Endodermal cell (in vitro differentiated cells): ENCODE results near the gene MRTFA. TPM values are rescaled to one million over a fixed set of nuclear protein-coding genes. Genes with fewer than 3 reads are reported as not detected.

Source experiments
- DNase-seq: peaks from one replicate; pipeline ENCODE4 v3.0.0-alpha.2; 2017
- H3K27ac ChIP-seq: 2 replicates; pipeline ENCODE4 v1.5.1; 2013; ENCODE audit warnings: mild to moderate bottlenecking, low read depth, low read length, moderate library complexity
- H3K27me3 ChIP-seq: 2 replicates; pipeline ENCODE4 v1.6.1; 2013; ENCODE audit warnings: mild to moderate bottlenecking, low read length, moderate library complexity; ENCODE audit not compliant: insufficient read depth, control insufficient read depth, poor library complexity, severe bottlenecking
- H3K36me3 ChIP-seq: 2 replicates; pipeline ENCODE4 v1.7.0; 2013; ENCODE audit warnings: mild to moderate bottlenecking, low read length, moderate library complexity; ENCODE audit not compliant: control insufficient read depth, insufficient read depth
- H3K4me1 ChIP-seq: one replicate; pipeline ENCODE4 v1.7.0; 2013; ENCODE audit warnings: low read length; ENCODE audit not compliant: control insufficient read depth, insufficient read depth
- H3K4me3 ChIP-seq: 2 replicates; pipeline ENCODE4 v1.5.1; 2013; ENCODE audit warnings: mild to moderate bottlenecking, low read length, moderate library complexity
- H3K9ac ChIP-seq: 2 replicates; pipeline ENCODE4 v1.6.1; 2013; ENCODE audit warnings: mild to moderate bottlenecking, low read length, moderate library complexity; ENCODE audit not compliant: poor library complexity, severe bottlenecking; ENCODE audit errors: extremely low read depth
- H3K9me3 ChIP-seq: 2 replicates; pipeline ENCODE4 v1.6.1; 2013; ENCODE audit warnings: mild to moderate bottlenecking, low read length, moderate library complexity; ENCODE audit not compliant: control insufficient read depth
- H3K27ac Mint-ChIP-seq: 2 replicates; pipeline ENCODE4 v1.8.0; 2020; ENCODE audit warnings: mixed read lengths
- H3K27me3 Mint-ChIP-seq: 2 replicates; pipeline ENCODE4 v1.8.0; 2021; ENCODE audit warnings: mild to moderate bottlenecking, mixed read lengths; ENCODE audit not compliant: insufficient read depth
- H3K36me3 Mint-ChIP-seq: 2 replicates; pipeline ENCODE4 v1.8.0; 2020; ENCODE audit warnings: low read depth, mixed read lengths
- H3K4me1 Mint-ChIP-seq: 2 replicates; pipeline ENCODE4 v1.8.0; 2020; ENCODE audit warnings: mixed read lengths
- H3K4me3 Mint-ChIP-seq: 2 replicates; pipeline ENCODE4 v1.8.0; 2020; ENCODE audit warnings: mild to moderate bottlenecking, moderate library complexity, mixed read lengths
- H3K9me3 Mint-ChIP-seq: 2 replicates; pipeline ENCODE4 v1.8.0; 2020; ENCODE audit warnings: mild to moderate bottlenecking, mixed read lengths
- WGBS, 2 experiments: methylation state at CpG; one replicate each; pipeline versions ENCODE4 v1.1.5 to v1.1.7; 2013; ENCODE audit warnings: missing lambda C conversion rate in 2 of 2, mixed read lengths in 1 of 2; ENCODE audit not compliant: insufficient coverage in 1 of 2, insufficient read length in 1 of 2; 5-methylcytosine and 5-hydroxymethylcytosine counted together
- total RNA-seq, 2 donors: library from RNA; stranded (reverse); fragmentation: NEBNext Ultra II Directional in 1 of 2; extraction: Animal tissue kit (Norgen Biotek cat#: 25700) in 1 of 2; gene quantifications; 2 replicates in 1 of 2; 3 replicates in 1 of 2; pipeline ENCODE4 v1.2.1, GENCODE V29; 2021
- TF ChIP-seq, protein P1 (sequence below): fragments of 200-600 bp; sonication (generic); conservative IDR thresholded peaks from 2 replicates; pipeline ENCODE4 v1.5.0; 2021; ENCODE audit warnings: antibody characterized with exemption, mild to moderate bottlenecking

Gene MRTFA
- total RNA-seq, 2 donors from 2014 or later = 43.3 to 44.7 TPM

DNA sequence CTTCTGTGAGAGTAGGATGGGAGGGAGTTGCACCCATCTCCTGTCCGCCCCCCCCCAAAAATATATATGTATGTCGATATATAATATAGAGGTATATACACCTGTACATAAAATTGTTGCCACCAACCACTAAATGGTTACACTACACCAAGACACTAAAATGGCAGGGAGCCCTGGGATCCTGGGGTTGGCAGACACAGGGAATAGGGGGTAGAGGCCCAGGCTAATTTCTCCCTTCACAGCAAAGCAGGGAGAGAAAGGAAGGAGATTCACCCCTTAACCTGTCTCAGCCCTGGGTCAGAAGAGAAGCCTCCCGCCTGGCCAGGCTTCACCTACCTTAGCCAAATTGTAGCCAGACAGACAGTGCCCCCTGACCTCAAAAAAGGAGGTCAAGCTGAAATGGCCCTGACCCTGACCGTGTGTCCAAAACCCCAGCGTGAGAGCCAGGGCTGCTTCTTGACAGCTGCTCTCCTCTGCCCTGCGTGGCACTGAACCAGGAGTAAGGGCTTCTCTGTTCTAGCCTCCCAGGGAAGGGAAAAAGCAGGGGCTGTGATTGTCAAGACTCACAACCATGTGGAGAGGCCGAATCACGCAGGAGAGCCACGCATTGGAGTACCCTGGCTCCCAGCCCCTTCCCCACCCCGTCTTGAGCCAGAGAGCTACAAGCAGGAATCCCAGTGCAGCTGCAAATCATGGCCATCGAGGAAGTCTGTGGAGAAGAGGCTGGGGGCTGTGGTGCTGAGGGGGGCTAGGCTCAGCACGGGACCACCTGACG, 225.6 kb downstream of the MRTFA start:
- H3K4me1 ChIP-seq = no peaks in the 10 kb centered on the region
- H3K27ac Mint-ChIP-seq = no peak overlapping the region

DNA sequence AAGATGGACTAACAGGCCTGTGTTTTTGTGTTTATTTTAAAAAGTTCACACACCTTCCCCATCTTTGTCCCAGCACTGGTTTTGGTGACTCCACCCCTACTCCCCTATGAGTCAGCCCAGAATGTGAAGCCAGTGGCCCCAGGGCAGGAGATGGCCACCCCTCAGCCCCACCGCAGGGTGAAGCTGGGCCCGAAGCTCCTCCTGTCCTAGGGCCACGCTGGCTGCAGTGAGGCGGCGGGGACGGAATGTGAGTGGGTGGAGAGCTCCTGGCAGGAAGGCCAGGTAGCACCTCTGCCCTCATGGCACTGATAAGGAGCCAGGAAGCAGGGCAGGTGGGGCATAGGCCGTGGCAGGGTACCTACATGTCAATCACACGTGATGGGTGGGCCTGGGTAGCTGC, 226.2 kb downstream of the MRTFA start:
- DNase-seq = no peak
- no peak overlapping the region for H3K4me3 ChIP-seq
- no peak overlapping the region for H3K4me3 Mint-ChIP-seq
- TF ChIP-seq, protein P1, sequence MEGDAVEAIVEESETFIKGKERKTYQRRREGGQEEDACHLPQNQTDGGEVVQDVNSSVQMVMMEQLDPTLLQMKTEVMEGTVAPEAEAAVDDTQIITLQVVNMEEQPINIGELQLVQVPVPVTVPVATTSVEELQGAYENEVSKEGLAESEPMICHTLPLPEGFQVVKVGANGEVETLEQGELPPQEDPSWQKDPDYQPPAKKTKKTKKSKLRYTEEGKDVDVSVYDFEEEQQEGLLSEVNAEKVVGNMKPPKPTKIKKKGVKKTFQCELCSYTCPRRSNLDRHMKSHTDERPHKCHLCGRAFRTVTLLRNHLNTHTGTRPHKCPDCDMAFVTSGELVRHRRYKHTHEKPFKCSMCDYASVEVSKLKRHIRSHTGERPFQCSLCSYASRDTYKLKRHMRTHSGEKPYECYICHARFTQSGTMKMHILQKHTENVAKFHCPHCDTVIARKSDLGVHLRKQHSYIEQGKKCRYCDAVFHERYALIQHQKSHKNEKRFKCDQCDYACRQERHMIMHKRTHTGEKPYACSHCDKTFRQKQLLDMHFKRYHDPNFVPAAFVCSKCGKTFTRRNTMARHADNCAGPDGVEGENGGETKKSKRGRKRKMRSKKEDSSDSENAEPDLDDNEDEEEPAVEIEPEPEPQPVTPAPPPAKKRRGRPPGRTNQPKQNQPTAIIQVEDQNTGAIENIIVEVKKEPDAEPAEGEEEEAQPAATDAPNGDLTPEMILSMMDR = no peak
- no peak overlapping the region for H3K27ac Mint-ChIP-seq
- no peaks in the 10 kb centered on the region for H3K9me3 Mint-ChIP-seq
- no peaks in the 10 kb centered on the region for H3K27me3 ChIP-seq
- peaks cover 33% of the 10 kb centered on the region for H3K36me3 Mint-ChIP-seq
- H3K9ac ChIP-seq = no peak overlapping the region
- WGBS, 2 experiments = 91 to 98% methylated on average over 6 to 8 of the region's 8 CpGs
- no peaks in the 10 kb centered on the region for H3K9me3 ChIP-seq
- no peaks in the 10 kb centered on the region for H3K27me3 Mint-ChIP-seq
- peaks cover 40% of the 10 kb centered on the region for H3K36me3 ChIP-seq
- H3K27ac ChIP-seq = no peak overlapping the region
- H3K4me1 Mint-ChIP-seq = no peaks in the 10 kb centered on the region
- no peaks in the 10 kb centered on the region for H3K4me1 ChIP-seq

More for the DNA sequence above, 225.6 kb downstream of the MRTFA start:
- H3K27me3 ChIP-seq = no peaks in the 10 kb centered on the region
- Mint-ChIP-seq H3K9me3 (no peaks in the 10 kb centered on the region), H3K4me1 (no peaks in the 10 kb centered on the region), H3K27me3 (no peaks in the 10 kb centered on the region), H3K36me3 (peaks cover 39% of the 10 kb centered on the region), H3K4me3 (no peak overlapping the region)
- H3K4me3 ChIP-seq = no peak overlapping the region
- no peak overlapping the region for H3K27ac ChIP-seq
- 93 to 94% methylated on average over 7 to 11 of the region's 13 CpGs for WGBS, 2 experiments
- no peaks in the 10 kb centered on the region for H3K9me3 ChIP-seq
- DNase-seq = no peak
- TF ChIP-seq, protein P1 = no peak
- peaks cover 35% of the 10 kb centered on the region for H3K36me3 ChIP-seq
- no peak overlapping the region for H3K9ac ChIP-seq

DNA sequence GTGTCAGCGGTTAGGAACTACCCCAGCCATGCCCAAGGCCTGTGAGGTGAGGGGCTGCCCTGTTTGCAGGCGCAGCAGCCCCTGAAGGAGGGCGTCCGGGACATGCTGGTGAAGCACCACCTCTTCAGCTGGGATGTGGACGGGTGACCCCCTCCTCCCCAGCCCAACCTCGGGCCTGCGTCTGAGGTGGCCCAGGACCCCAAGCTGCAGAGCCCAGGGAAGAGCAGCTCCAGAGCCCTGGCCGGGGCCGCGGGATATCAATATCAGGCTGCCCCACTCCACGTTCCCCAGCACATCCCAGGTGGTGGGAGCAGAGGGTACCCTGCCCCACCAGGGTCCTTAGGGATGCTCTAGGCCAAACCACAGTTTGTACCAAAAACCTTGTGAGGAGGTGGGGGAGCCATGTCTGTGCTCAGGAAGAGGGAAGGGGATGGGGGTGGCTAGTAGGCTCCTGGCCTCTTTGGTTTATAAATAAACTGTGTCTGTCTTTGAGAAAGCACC, 226.9 kb downstream of the MRTFA start:
- H3K36me3 Mint-ChIP-seq = peaks cover 35% of the 10 kb centered on the region
- Histone ChIP-seq H3K9me3 (no peaks in the 10 kb centered on the region), H3K4me1 (no peaks in the 10 kb centered on the region), H3K9ac (no peak overlapping the region), H3K4me3 (no peak overlapping the region), H3K36me3 (peaks cover 40% of the 10 kb centered on the region), H3K27ac (no peak overlapping the region), H3K27me3 (no peaks in the 10 kb centered on the region)
- H3K4me1 Mint-ChIP-seq = no peaks in the 10 kb centered on the region
- TF ChIP-seq, protein P1 = no peak
- H3K4me3 Mint-ChIP-seq = no peak overlapping the region
- whole genome bisulfite sequencing, 2 experiments = 94% methylated on average over 11 of the region's 11 CpGs; no CpG with 5 or more reads in 1 of the 2 experiments
- H3K9me3 Mint-ChIP-seq = no peaks in the 10 kb centered on the region
- no peaks in the 10 kb centered on the region for H3K27me3 Mint-ChIP-seq
- H3K27ac Mint-ChIP-seq = no peak overlapping the region
- DNase-seq = no peak
